Measurements from ENCODE around the gene ORAI1.

ORAI1 gene

GRCh38 chr12:121603581-121603980, 22.7 kb upstream of the ORAI1 start:
- no peak overlapping the region for H3K4me3 ChIP-seq (ENCODE audit: low read length in 2 of 2)
- no peak for DNase-seq (ENCODE audit: low spot score)
- no peak overlapping the region for H3K23ac ChIP-seq (ENCODE audit: low read depth, low read length, poor library complexity)
- no peaks in the 10 kb centered on the region for H3K27me3 ChIP-seq (ENCODE audit: control insufficient read depth in 3 of 3, insufficient read depth in 3 of 3, low read depth in 1 of 3, low read length in 3 of 3)
- no peaks in the 10 kb centered on the region for H3K79me1 ChIP-seq (ENCODE audit: low read depth, low read length)
- no peak overlapping the region for H2BK5ac ChIP-seq (ENCODE audit: low read length)
- H2AFZ ChIP-seq (ENCODE audit: low read length): no peak overlapping the region
- no peak overlapping the region for H2BK15ac ChIP-seq (ENCODE audit: low read length)
- H4K8ac ChIP-seq (ENCODE audit: low read depth, low read length): no peak overlapping the region
- H3K9me3 ChIP-seq (replicated peaks in 1 of 2; ENCODE audit: control insufficient read depth in 2 of 2, insufficient read depth in 1 of 2, low read depth in 1 of 2, low read length in 2 of 2): no peaks in the 10 kb centered on the region
- no peak overlapping the region for H3K27ac ChIP-seq (replicated peaks; ENCODE audit: low read length)
- H3K4ac ChIP-seq (ENCODE audit: low read length): no peak overlapping the region
- WGBS, 2 donors (ENCODE audit: extremely low coverage in 2 of 2, insufficient read length in 2 of 2, insufficient replicate concordance in 1 of 2): no CpG with 5 or more reads among the region's 6 CpGs
- peaks cover 0 to under 1% of the 10 kb centered on the region in 2 donors for H3K36me3 ChIP-seq (replicated peaks in 1 of 2; ENCODE audit: control insufficient read depth in 2 of 2, insufficient read depth in 2 of 2, low read length in 2 of 2)
- no peak overlapping the region for H4K91ac ChIP-seq (ENCODE audit: low read depth, low read length, poor library complexity)
- H3K9ac ChIP-seq (ENCODE audit: low read depth, low read length, poor library complexity): no peak overlapping the region
- no peaks in the 10 kb centered on the region for H3K4me1 ChIP-seq (ENCODE audit: control insufficient read depth in 2 of 2, insufficient read depth in 1 of 2, low read depth in 1 of 2, low read length in 2 of 2)
- no peak overlapping the region for H3K18ac ChIP-seq (ENCODE audit: low read length)
- H2BK120ac ChIP-seq (ENCODE audit: low read depth, low read length): no peak overlapping the region
- H2AK5ac ChIP-seq (ENCODE audit: low read depth, low read length): no peak overlapping the region
- H2BK12ac ChIP-seq (ENCODE audit: low read length): no peak overlapping the region
- no peak overlapping the region for H3K14ac ChIP-seq (ENCODE audit: low read length)
- no peak overlapping the region for H3K4me2 ChIP-seq (ENCODE audit: insufficient read depth, low read length, poor library complexity, severe bottlenecking)

GRCh38 chr12:121608301-121608700, 18.0 kb upstream of the ORAI1 start:
- no peak for DNase-seq (ENCODE audit: low spot score)
- H3K27me3 ChIP-seq (ENCODE audit: control insufficient read depth in 3 of 3, insufficient read depth in 3 of 3, low read depth in 1 of 3, low read length in 3 of 3): no peaks in the 10 kb centered on the region
- no peak overlapping the region for H2AFZ ChIP-seq (ENCODE audit: low read length)
- H3K4me1 ChIP-seq (ENCODE audit: control insufficient read depth in 2 of 2, insufficient read depth in 1 of 2, low read depth in 1 of 2, low read length in 2 of 2): peaks cover 2 to 7% of the 10 kb centered on the region in 2 donors
- H2AK5ac ChIP-seq (ENCODE audit: low read depth, low read length): no peak overlapping the region
- no CpG with 5 or more reads among the region's 6 CpGs for WGBS, 2 donors (ENCODE audit: extremely low coverage in 2 of 2, insufficient read length in 2 of 2, insufficient replicate concordance in 1 of 2)
- H3K4me3 ChIP-seq (ENCODE audit: low read length in 2 of 2): no peak overlapping the region
- no peak overlapping the region for H2BK5ac ChIP-seq (ENCODE audit: low read length)
- H3K23ac ChIP-seq (ENCODE audit: low read depth, low read length, poor library complexity): no peak overlapping the region
- H3K9ac ChIP-seq (ENCODE audit: low read depth, low read length, poor library complexity): no peak overlapping the region
- no peak overlapping the region for H3K14ac ChIP-seq (ENCODE audit: low read length)
- H2BK15ac ChIP-seq (ENCODE audit: low read length): no peak overlapping the region
- no peak overlapping the region for H3K18ac ChIP-seq (ENCODE audit: low read length)
- H2BK12ac ChIP-seq (ENCODE audit: low read length): no peak overlapping the region
- no peak overlapping the region for H3K4me2 ChIP-seq (ENCODE audit: insufficient read depth, low read length, poor library complexity, severe bottlenecking)
- no peak overlapping the region for H4K8ac ChIP-seq (ENCODE audit: low read depth, low read length)
- peaks cover 0 to 2% of the 10 kb centered on the region in 2 donors for H3K9me3 ChIP-seq (replicated peaks in 1 of 2; ENCODE audit: control insufficient read depth in 2 of 2, insufficient read depth in 1 of 2, low read depth in 1 of 2, low read length in 2 of 2)
- no peak overlapping the region for H3K4ac ChIP-seq (ENCODE audit: low read length)
- H3K79me1 ChIP-seq (ENCODE audit: low read depth, low read length): no peaks in the 10 kb centered on the region
- H2BK120ac ChIP-seq (ENCODE audit: low read depth, low read length): no peak overlapping the region
- H3K27ac ChIP-seq (replicated peaks; ENCODE audit: low read length): no peak overlapping the region
- H3K36me3 ChIP-seq (replicated peaks in 1 of 2; ENCODE audit: control insufficient read depth in 2 of 2, insufficient read depth in 2 of 2, low read length in 2 of 2): no peaks in the 10 kb centered on the region
- no peak overlapping the region for H4K91ac ChIP-seq (ENCODE audit: low read depth, low read length, poor library complexity)

DNA sequence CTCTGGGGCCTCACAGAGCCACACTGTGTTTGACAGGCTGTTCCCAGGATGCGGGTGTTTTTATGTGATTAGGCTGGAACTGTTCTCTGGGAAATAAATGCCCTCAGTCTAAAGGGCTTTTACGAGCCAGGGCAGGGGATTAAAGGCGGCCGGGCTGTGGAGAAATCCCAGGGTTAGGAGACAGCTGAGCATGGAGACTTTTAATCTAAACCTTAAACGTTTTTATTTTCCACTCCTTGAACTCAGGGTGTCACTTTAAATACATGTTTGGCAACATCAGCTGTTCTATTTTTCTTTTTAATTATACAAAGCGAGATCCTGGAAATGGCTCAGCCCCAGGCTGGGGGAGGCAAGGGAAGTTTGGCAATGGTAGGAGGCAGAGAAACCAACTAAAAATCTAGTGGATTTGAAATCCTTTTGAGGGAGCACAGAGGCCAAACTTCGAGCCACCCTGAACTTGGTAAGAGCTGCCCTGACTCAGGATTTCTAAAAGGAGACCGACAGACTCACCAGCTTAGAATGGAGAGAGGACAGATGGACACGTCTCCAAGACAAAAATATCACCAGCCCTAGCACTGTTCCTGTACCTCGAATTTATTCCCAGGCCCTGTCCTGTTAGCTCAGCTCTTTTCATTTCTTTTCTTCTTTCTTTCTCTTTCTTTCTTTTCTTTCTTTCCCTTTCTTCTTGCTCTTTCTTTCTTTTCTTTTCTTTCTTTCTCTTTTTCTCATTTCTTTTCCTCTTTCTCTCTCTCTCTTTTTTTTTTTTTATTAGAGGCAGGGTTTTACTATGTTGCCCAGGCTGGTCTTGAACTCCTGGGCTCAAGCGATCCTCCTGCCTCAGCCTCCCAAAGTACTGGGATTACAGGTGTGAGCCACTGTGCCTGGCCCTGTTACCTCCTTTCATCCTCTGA, 15.8 kb upstream of the ORAI1 start:
- peak overlapping the region; percentile 75 for H3K27ac ChIP-seq (replicated peaks; ENCODE audit: low read length)
- no peak for DNase-seq (ENCODE audit: low spot score)

DNA sequence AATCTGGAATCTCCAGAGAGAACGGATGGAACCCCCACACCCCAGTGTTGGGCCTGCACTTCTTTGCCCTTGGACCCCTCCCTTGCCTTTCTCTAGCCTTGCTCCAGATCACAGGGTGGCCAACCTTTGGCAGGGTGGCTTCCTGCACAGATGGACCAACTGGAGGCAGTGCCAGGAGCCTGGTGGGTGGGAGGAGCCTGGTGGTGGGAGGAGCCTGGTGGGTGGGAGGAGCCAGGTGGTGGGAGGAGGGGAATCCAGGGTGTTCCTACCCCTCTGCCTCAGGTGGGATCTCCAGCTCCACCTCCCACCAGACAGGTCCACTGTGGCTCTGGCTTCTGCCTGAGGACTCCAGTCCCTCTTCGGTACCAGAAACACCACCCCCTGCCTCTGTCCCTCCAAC, 15.0 kb upstream of the ORAI1 start:
- peak overlapping the region; percentile 52 for H3K18ac ChIP-seq (ENCODE audit: low read length)
- H3K14ac ChIP-seq (ENCODE audit: low read length): no peak overlapping the region
- peaks cover 0 to 2% of the 10 kb centered on the region in 2 donors for H3K9me3 ChIP-seq (replicated peaks in 1 of 2; ENCODE audit: control insufficient read depth in 2 of 2, insufficient read depth in 1 of 2, low read depth in 1 of 2, low read length in 2 of 2)
- H3K4me2 ChIP-seq (ENCODE audit: insufficient read depth, low read length, poor library complexity, severe bottlenecking): no peak overlapping the region
- no peaks in the 10 kb centered on the region for H3K27me3 ChIP-seq (ENCODE audit: control insufficient read depth in 3 of 3, insufficient read depth in 3 of 3, low read depth in 1 of 3, low read length in 3 of 3)
- no peaks in the 10 kb centered on the region for H3K36me3 ChIP-seq (replicated peaks in 1 of 2; ENCODE audit: control insufficient read depth in 2 of 2, insufficient read depth in 2 of 2, low read length in 2 of 2)
- WGBS, 2 donors (ENCODE audit: extremely low coverage in 2 of 2, insufficient read length in 2 of 2, insufficient replicate concordance in 1 of 2): no CpG with 5 or more reads among the region's 2 CpGs
- no peaks in the 10 kb centered on the region for H3K79me1 ChIP-seq (ENCODE audit: low read depth, low read length)
- H3K4me1 ChIP-seq (ENCODE audit: control insufficient read depth in 2 of 2, insufficient read depth in 1 of 2, low read depth in 1 of 2, low read length in 2 of 2): peaks cover 2 to 7% of the 10 kb centered on the region in 2 donors
- no peak overlapping the region for H3K27ac ChIP-seq (replicated peaks; ENCODE audit: low read length)
- H3K23ac ChIP-seq (ENCODE audit: low read depth, low read length, poor library complexity): peak overlapping the region; percentile 44
- H3K9ac ChIP-seq (ENCODE audit: low read depth, low read length, poor library complexity): no peak overlapping the region
- peak overlapping the region; percentile 10 for H2BK5ac ChIP-seq (ENCODE audit: low read length)
- H3K4ac ChIP-seq (ENCODE audit: low read length): no peak overlapping the region
- H3K4me3 ChIP-seq (ENCODE audit: low read length in 2 of 2): no peak overlapping the region
- H2AK5ac ChIP-seq (ENCODE audit: low read depth, low read length): peak overlapping the region; percentile 24
- no peak overlapping the region for H2AFZ ChIP-seq (ENCODE audit: low read length)
- no peak overlapping the region for H2BK12ac ChIP-seq (ENCODE audit: low read length)
- no peak overlapping the region for H4K8ac ChIP-seq (ENCODE audit: low read depth, low read length)
- H2BK15ac ChIP-seq (ENCODE audit: low read length): no peak overlapping the region
- H2BK120ac ChIP-seq (ENCODE audit: low read depth, low read length): no peak overlapping the region
- no peak overlapping the region for H4K91ac ChIP-seq (ENCODE audit: low read depth, low read length, poor library complexity)
- no peak for DNase-seq (ENCODE audit: low spot score)

More for the DNA sequence above, 15.8 kb upstream of the ORAI1 start:
- WGBS, 2 donors (ENCODE audit: extremely low coverage in 2 of 2, insufficient read length in 2 of 2, insufficient replicate concordance in 1 of 2): no CpG with 5 or more reads among the region's 11 CpGs
- Histone ChIP-seq H3K18ac (ENCODE audit: low read length) (no peak overlapping the region), H3K27me3 (ENCODE audit: control insufficient read depth in 3 of 3, insufficient read depth in 3 of 3, low read depth in 1 of 3, low read length in 3 of 3) (no peaks in the 10 kb centered on the region), H3K9ac (ENCODE audit: low read depth, low read length, poor library complexity) (no peak overlapping the region), H2AFZ (ENCODE audit: low read length) (peak overlapping the region; percentile 60), H2BK15ac (ENCODE audit: low read length) (no peak overlapping the region), H3K23ac (ENCODE audit: low read depth, low read length, poor library complexity) (no peak overlapping the region), H3K9me3 (replicated peaks in 1 of 2; ENCODE audit: control insufficient read depth in 2 of 2, insufficient read depth in 1 of 2, low read depth in 1 of 2, low read length in 2 of 2) (peaks cover 0 to 2% of the 10 kb centered on the region in 2 donors), H2BK12ac (ENCODE audit: low read length) (no peak overlapping the region), H4K91ac (ENCODE audit: low read depth, low read length, poor library complexity) (no peak overlapping the region), H2BK5ac (ENCODE audit: low read length) (no peak overlapping the region), H3K79me1 (ENCODE audit: low read depth, low read length) (no peaks in the 10 kb centered on the region), H3K36me3 (replicated peaks in 1 of 2; ENCODE audit: control insufficient read depth in 2 of 2, insufficient read depth in 2 of 2, low read length in 2 of 2) (no peaks in the 10 kb centered on the region), H2AK5ac (ENCODE audit: low read depth, low read length) (no peak overlapping the region), H3K4me1 (ENCODE audit: control insufficient read depth in 2 of 2, insufficient read depth in 1 of 2, low read depth in 1 of 2, low read length in 2 of 2) (peaks cover 2 to 7% of the 10 kb centered on the region in 2 donors), H3K14ac (ENCODE audit: low read length) (no peak overlapping the region), H4K8ac (ENCODE audit: low read depth, low read length) (no peak overlapping the region), H3K4ac (ENCODE audit: low read length) (no peak overlapping the region), H3K4me2 (ENCODE audit: insufficient read depth, low read length, poor library complexity, severe bottlenecking) (peak overlapping the region; percentile 0), H3K4me3 (ENCODE audit: low read length in 2 of 2) (no peak overlapping the region), H2BK120ac (ENCODE audit: low read depth, low read length) (no peak overlapping the region)

Measured in neuronal stem cell (in vitro differentiated cells).